22Rv1 (cell line): ENCODE data around the gene LCOR.
A peak's percentile ranks its signal among the peaks of the same experiment; 100 is the strongest.

Experiments
- H3K27ac ChIP-seq: fragments of 450-650 bp; 2 replicates; pipeline ENCODE4 v1.5.1; 2017
- ZFX ChIP-seq: fragments of 450-650 bp; IDR thresholded peaks from 2 replicates; pipeline ENCODE4 v1.6.1; 2017; ENCODE audit warnings: antibody characterized with exemption, borderline replicate concordance
- TF ChIP-seq, protein P1 (sequence below): fragments of 450-650 bp; IDR thresholded peaks from 2 replicates; pipeline ENCODE4 v1.5.1; 2017; ENCODE audit warnings: mild to moderate bottlenecking

LCOR gene

GRCh38 chr10:96863922-96864543, 31.9 kb downstream of the LCOR start:
- peak overlapping the region; percentile 87 for H3K27ac ChIP-seq
- TF ChIP-seq ZFX = no peak
- TF ChIP-seq, protein P1, sequence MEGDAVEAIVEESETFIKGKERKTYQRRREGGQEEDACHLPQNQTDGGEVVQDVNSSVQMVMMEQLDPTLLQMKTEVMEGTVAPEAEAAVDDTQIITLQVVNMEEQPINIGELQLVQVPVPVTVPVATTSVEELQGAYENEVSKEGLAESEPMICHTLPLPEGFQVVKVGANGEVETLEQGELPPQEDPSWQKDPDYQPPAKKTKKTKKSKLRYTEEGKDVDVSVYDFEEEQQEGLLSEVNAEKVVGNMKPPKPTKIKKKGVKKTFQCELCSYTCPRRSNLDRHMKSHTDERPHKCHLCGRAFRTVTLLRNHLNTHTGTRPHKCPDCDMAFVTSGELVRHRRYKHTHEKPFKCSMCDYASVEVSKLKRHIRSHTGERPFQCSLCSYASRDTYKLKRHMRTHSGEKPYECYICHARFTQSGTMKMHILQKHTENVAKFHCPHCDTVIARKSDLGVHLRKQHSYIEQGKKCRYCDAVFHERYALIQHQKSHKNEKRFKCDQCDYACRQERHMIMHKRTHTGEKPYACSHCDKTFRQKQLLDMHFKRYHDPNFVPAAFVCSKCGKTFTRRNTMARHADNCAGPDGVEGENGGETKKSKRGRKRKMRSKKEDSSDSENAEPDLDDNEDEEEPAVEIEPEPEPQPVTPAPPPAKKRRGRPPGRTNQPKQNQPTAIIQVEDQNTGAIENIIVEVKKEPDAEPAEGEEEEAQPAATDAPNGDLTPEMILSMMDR = no peak

- no peak overlapping the region for H3K27ac ChIP-seq
- TF ChIP-seq, protein P1 = no peak
- no peak for TF ChIP-seq ZFX
Observed at GRCh38 chr10:96873086-96873485, 41.0 kb downstream of the LCOR start.

DNA sequence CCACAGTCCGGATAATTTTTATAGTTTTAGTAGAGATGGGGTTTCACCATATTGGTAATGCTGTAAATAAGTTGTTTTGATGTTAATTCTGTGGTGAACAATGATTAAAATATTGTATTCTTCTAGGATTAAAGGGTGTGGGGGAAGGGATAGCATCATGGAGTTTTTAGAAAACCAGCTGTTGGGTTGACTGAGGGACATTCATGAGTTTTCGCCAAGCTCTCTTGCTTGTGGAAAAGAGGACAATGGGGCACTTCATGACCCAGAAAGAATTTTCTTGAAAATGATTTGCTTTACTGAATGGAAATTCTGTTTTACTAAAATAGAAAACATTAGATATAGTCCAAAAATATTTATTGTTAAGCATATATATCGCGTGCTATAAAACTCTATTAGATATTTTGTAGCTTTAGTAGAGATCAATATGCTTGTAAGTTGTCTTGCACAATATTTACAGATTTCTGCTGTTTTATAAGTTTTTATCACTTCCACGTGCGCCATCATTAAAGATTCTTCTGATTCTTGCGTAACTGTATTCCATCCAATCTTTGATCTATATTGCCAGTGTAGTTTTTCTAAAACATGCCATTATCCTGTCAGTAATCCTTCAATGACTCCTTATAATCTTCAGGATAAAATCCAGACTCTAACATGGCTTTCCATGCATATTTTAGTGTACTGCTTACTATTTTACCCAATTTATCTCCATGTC, 41.8 kb downstream of the LCOR start:
- no peak for TF ChIP-seq ZFX
- TF ChIP-seq, protein P1 = no peak
- H3K27ac ChIP-seq = no peak overlapping the region

GRCh38 chr10:96878057-96878456, 46.0 kb downstream of the LCOR start:
- no peak overlapping the region for H3K27ac ChIP-seq
- TF ChIP-seq, protein P1 = no peak
- no peak for TF ChIP-seq ZFX

- no peak for TF ChIP-seq ZFX
- TF ChIP-seq, protein P1 = no peak
- no peak overlapping the region for H3K27ac ChIP-seq
Observed at GRCh38 chr10:96880575-96880974, 48.5 kb downstream of the LCOR start.

GRCh38 chr10:96889415-96890171, 57.5 kb downstream of the LCOR start:
- H3K27ac ChIP-seq = no peak overlapping the region

More at GRCh38 chr10:96889415-96890171, 57.5 kb downstream of the LCOR start:
- TF ChIP-seq, protein P1 = no peak
- no peak for TF ChIP-seq ZFX
